ENCODE measurements around the gene SELENOK. TPM values are rescaled to one million over a fixed set of nuclear protein-coding genes. Genes with fewer than 3 reads are reported as not detected.

Gene SELENOK
- total RNA-seq, 1 experiment from 2014 or later, result 21.9 TPM

- CTCF ChIA-PET, result no interaction called here
- BruUV-seq (replicated peaks), result no TSS peak
Measured at GRCh38 chr3:53902711-53903110, 11.1 kb upstream of the SELENOK start.

GRCh38 chr3:53902067-53902466, 10.4 kb upstream of the SELENOK start:
- H3K9me3 ChIP-seq (ENCODE audit: insufficient read depth, low read depth), result no peaks in the 10 kb centered on the region
- H3K36me3 ChIP-seq (ENCODE audit: low read depth), result no peaks in the 10 kb centered on the region
- H2AFZ ChIP-seq, result no peak overlapping the region
- peaks cover 5% of the 10 kb centered on the region; the same call in 1 of the 2 replicates for H3K27me3 ChIP-seq (ENCODE audit: insufficient read depth, low read depth)
- ChIA-PET CTCF (no interaction called here), POLR2A (ENCODE audit: unreplicated experiment) (no interaction called here)
- H3K9me2 ChIP-seq (ENCODE audit: insufficient read depth), result no peaks in the 10 kb centered on the region
- H3K4me2 ChIP-seq, result no peak overlapping the region
- no peak for DNase-seq
- H3K4me3 ChIP-seq, result no peak overlapping the region
- intact Hi-C loops (cut with micrococcal nuclease; ENCODE audit: unreplicated experiment), result no loop called here
- no peaks in the 10 kb centered on the region for H3K79me2 ChIP-seq (ENCODE audit: low read depth)
- H3K27ac ChIP-seq, result no peak overlapping the region
- H4K20me1 ChIP-seq (ENCODE audit: insufficient read depth), result no peaks in the 10 kb centered on the region
- TF ChIP-seq EZH2 (IDR thresholded peaks at IDR 0.05; ENCODE audit: low read depth) (no peak), CTCF (conservative IDR thresholded peaks at IDR 0.05) (no peak)
- no TSS peak for BruUV-seq (replicated peaks)
- no peaks in the 10 kb centered on the region for H3F3A ChIP-seq (ENCODE audit: insufficient read depth, low read depth)
- H3K4me1 ChIP-seq (replicated peaks; ENCODE audit: insufficient read depth), result no peaks in the 10 kb centered on the region

More at GRCh38 chr3:53902711-53903110, 11.1 kb upstream of the SELENOK start:
- intact Hi-C loops (cut with micrococcal nuclease; ENCODE audit: unreplicated experiment), result no loop called here
- POLR2A ChIA-PET (ENCODE audit: unreplicated experiment), result no interaction called here
- Histone ChIP-seq H3K9me2 (ENCODE audit: insufficient read depth) (no peaks in the 10 kb centered on the region), H3K4me2 (no peak overlapping the region), H3K9me3 (ENCODE audit: insufficient read depth, low read depth) (no peaks in the 10 kb centered on the region), H3K4me1 (replicated peaks; ENCODE audit: insufficient read depth) (no peaks in the 10 kb centered on the region), H3K79me2 (ENCODE audit: low read depth) (no peaks in the 10 kb centered on the region), H3K27ac (no peak overlapping the region), H4K20me1 (ENCODE audit: insufficient read depth) (no peaks in the 10 kb centered on the region), H3K36me3 (ENCODE audit: low read depth) (no peaks in the 10 kb centered on the region), H3K4me3 (no peak overlapping the region), H3K27me3 (ENCODE audit: insufficient read depth, low read depth) (no peaks in the 10 kb centered on the region), H2AFZ (no peak overlapping the region), H3F3A (ENCODE audit: insufficient read depth, low read depth) (no peaks in the 10 kb centered on the region)
- no peak for DNase-seq
- TF ChIP-seq CTCF (conservative IDR thresholded peaks at IDR 0.05) (no peak), EZH2 (IDR thresholded peaks at IDR 0.05; ENCODE audit: low read depth) (no peak)

- BruUV-seq (replicated peaks), result no TSS peak
- Histone ChIP-seq H3K4me2 (no peak overlapping the region), H2AFZ (no peak overlapping the region), H3K9me3 (ENCODE audit: insufficient read depth, low read depth) (no peaks in the 10 kb centered on the region), H3K79me2 (ENCODE audit: low read depth) (no peaks in the 10 kb centered on the region), H3F3A (ENCODE audit: insufficient read depth, low read depth) (no peaks in the 10 kb centered on the region), H3K4me1 (replicated peaks; ENCODE audit: insufficient read depth) (no peaks in the 10 kb centered on the region), H3K36me3 (ENCODE audit: low read depth) (no peaks in the 10 kb centered on the region), H3K27me3 (ENCODE audit: insufficient read depth, low read depth) (peaks cover 8% of the 10 kb centered on the region; the same call in 1 of the 2 replicates), H3K27ac (no peak overlapping the region), H3K9me2 (ENCODE audit: insufficient read depth) (no peaks in the 10 kb centered on the region), H4K20me1 (ENCODE audit: insufficient read depth) (no peaks in the 10 kb centered on the region), H3K4me3 (no peak overlapping the region)
- CTCF ChIA-PET, result no interaction called here
- POLR2A ChIA-PET (ENCODE audit: unreplicated experiment), result no interaction called here
- no peak for DNase-seq
- intact Hi-C loops (cut with micrococcal nuclease; ENCODE audit: unreplicated experiment), result no loop called here
- TF ChIP-seq CTCF (conservative IDR thresholded peaks at IDR 0.05) (no peak), EZH2 (IDR thresholded peaks at IDR 0.05; ENCODE audit: low read depth) (no peak)
Measured at GRCh38 chr3:53900666-53901331, 9.1 kb upstream of the SELENOK start.
